ENCODE results near the gene CRMP1. TPM values are rescaled to one million over a fixed set of nuclear protein-coding genes. Genes with fewer than 3 reads are reported as not detected.

Gene CRMP1
- total RNA-seq, 1 experiment from 2014 or later: 106 TPM

DNA sequence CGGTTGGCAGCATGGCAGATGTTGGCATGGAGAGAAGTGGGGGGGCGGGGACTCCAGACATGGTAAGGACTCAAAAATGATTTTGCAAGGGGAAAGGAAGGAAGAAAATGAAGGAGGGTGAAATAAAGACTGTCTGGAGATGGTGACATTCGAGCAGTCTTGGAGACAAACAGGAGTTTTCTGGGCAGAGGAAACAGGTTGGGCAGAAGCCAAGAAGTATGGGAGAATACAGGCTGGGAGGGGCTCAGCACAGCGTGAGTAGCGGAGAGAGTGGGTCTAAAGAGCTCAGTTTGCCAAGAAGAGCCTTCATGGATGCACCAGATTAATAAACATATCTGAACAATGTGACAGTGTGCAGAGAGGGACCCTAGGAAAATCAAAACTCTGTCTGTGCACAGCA, 13.3 kb upstream of the CRMP1 start:
- no peak overlapping the region for H3K4me3 ChIP-seq (ENCODE audit: insufficient read depth, low read depth, low read length)
- DNase-seq: no peak
- no peaks in the 10 kb centered on the region for H3K36me3 ChIP-seq (replicated peaks; ENCODE audit: control insufficient read depth, insufficient read depth, low read length)
- peaks cover 2% of the 10 kb centered on the region for H3K27me3 ChIP-seq (ENCODE audit: control insufficient read depth, insufficient read depth, low read length)

DNA sequence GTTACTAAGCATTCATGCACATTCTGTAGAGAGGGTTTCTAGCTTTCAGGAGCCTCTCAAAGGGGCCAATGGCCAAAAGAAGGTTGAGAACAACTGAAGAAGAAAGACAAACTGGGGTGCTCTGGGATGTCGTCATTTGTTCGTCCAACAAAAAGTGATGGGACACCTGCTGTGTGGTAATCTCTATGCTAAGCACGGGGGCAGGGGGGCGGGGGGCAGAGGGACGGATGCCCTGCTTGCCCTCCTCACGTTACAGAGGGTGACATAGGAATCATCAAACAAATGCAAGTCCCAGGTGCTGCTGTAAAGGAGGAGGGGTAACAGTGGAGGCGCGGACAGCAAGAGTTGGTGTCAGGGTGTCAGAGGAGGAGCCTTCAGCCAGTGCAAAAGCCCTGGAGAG, 12.8 kb upstream of the CRMP1 start:
- peak; percentile 74 for DNase-seq
- Histone ChIP-seq H3K36me3 (replicated peaks; ENCODE audit: control insufficient read depth, insufficient read depth, low read length) (no peaks in the 10 kb centered on the region), H3K27me3 (ENCODE audit: control insufficient read depth, insufficient read depth, low read length) (peaks cover 2% of the 10 kb centered on the region), H3K4me3 (ENCODE audit: insufficient read depth, low read depth, low read length) (no peak overlapping the region)

DNA sequence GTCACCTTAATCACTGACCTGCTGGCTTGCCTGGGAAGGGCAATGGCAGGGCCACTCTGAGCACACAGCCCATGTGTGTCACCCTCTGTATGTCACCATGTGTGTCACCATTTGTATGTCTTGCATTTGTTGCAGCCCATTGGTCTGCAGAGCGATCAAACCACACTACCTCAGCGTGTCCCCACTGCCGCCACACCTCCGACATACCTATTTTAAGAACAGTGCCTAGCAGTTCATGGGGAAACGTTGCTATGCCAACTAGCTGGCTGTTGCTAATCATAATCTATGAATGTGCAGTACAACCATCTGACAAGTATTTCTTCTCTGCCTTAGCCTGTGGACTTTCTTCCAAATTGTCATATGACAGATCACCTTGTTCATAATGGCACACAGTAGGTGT, 8.0 kb upstream of the CRMP1 start:
- no peak overlapping the region for H3K4me3 ChIP-seq (ENCODE audit: insufficient read depth, low read depth, low read length)

DNA sequence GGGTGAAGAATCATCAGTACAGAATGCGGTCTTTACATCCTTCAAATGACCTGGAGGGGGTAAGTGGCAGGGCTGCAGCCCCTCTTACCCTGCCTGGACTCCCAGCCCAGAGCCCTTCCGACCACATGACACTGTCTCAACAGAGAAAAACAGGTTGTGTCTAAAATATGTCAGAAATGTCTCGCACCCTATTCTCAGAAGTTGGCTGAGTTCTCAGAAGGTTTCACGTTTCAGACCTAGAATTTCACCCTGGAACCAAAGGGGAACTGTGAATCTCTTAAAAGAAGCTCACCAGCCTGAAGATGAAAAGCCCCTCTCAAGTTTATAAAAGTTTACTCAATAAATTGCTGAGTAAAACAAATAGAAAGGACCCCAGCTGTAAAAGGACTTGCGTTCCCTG, 7.0 kb upstream of the CRMP1 start:
- Histone ChIP-seq H3K36me3 (replicated peaks; ENCODE audit: control insufficient read depth, insufficient read depth, low read length) (no peaks in the 10 kb centered on the region), H3K27me3 (ENCODE audit: control insufficient read depth, insufficient read depth, low read length) (peaks cover 13% of the 10 kb centered on the region), H3K4me3 (ENCODE audit: insufficient read depth, low read depth, low read length) (no peak overlapping the region)
- no peak for DNase-seq

More for the DNA sequence above, 8.0 kb upstream of the CRMP1 start:
- H3K36me3 ChIP-seq (replicated peaks; ENCODE audit: control insufficient read depth, insufficient read depth, low read length): no peaks in the 10 kb centered on the region
- no peak for DNase-seq
- H3K27me3 ChIP-seq (ENCODE audit: control insufficient read depth, insufficient read depth, low read length): peaks cover 8% of the 10 kb centered on the region

DNA sequence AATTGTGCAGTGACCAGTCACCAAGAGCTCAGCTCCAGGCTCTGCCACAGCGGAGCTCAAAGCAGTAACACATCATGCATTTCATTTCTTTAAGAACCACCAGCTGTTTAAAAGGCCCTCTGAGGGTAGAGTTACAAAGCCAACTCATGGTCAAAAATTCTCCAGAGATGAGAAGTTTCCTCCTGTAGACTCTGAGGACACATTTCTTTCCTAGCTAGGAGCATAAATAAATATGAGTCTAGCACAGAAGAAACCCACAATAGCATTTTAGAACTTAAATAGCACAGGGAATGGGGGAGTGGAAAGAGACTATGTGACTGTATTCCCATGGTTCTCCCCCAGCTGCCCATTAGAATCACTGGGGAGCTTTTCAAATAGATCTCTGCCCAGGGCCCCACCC, 6.5 kb upstream of the CRMP1 start:
- DNase-seq: no peak
- H3K36me3 ChIP-seq (replicated peaks; ENCODE audit: control insufficient read depth, insufficient read depth, low read length): no peaks in the 10 kb centered on the region
- H3K4me3 ChIP-seq (ENCODE audit: insufficient read depth, low read depth, low read length): no peak overlapping the region
- peaks cover 16% of the 10 kb centered on the region for H3K27me3 ChIP-seq (ENCODE audit: control insufficient read depth, insufficient read depth, low read length)

DNA sequence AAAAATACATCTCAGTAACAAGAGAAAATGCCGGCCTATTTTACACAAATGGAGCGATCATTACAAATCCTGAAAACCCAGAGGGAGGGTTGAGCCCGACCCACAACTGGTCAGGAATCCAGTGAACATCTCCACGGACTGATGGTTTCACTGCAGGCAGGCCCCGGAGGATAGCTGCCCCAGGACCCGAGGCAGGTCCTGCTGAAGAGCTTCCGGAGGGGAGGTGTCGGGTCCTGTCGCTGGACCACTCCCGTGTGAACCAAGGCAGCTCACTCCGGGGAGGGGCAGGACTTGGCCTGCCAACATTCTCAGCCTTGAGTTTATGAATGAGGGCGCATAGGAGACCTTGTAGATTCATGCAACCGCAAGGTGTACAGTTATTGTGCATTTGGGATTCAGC, 4.8 kb upstream of the CRMP1 start:
- no peak overlapping the region for H3K4me3 ChIP-seq (ENCODE audit: insufficient read depth, low read depth, low read length)
- peaks cover 26% of the 10 kb centered on the region for H3K27me3 ChIP-seq (ENCODE audit: control insufficient read depth, insufficient read depth, low read length)
- no peaks in the 10 kb centered on the region for H3K36me3 ChIP-seq (replicated peaks; ENCODE audit: control insufficient read depth, insufficient read depth, low read length)
- DNase-seq: no peak

DNA sequence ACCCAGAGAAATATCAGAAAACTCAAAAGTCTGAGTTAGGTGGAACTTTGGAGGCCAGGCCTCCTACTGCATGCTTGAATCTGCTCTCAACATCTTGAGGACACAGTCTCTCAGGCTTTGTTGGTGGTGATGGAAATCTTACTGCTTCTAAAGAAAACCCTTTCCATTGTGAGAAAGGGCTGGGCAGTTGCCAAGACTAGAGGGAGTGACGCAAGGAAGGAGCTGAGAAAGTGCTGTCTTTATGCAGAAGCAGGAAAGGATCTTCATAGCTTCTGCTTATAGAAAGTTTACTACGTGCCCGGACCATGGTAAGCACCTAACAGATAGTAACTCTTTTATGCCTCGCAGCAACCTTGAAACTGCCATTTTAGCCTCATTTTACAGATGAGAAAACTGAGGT, 2.4 kb upstream of the CRMP1 start:
- peaks cover 49% of the 10 kb centered on the region for H3K27me3 ChIP-seq (ENCODE audit: control insufficient read depth, insufficient read depth, low read length)
- H3K4me3 ChIP-seq (ENCODE audit: insufficient read depth, low read depth, low read length): no peak overlapping the region
- H3K36me3 ChIP-seq (replicated peaks; ENCODE audit: control insufficient read depth, insufficient read depth, low read length): no peaks in the 10 kb centered on the region
- no peak for DNase-seq

DNA sequence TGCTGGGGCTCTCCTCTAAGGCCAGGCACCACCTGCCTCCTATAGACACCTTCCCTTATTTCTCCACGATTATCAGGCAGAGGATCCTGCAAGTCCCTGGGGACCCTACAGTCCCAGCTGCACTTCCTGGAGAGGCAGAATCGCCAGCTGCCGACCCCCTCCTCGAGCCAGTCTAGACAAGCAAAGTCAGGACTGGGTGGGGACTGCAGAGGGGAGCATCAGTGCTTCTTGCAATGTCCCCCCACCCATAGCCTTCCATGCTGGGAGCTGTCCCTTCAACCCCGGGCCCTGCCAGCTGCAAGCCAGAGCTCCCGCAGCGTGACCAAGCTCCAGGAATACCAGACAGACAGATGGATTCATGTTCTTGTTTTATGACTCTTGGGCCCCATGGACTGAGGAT, 1.4 kb upstream of the CRMP1 start:
- H3K27me3 ChIP-seq (ENCODE audit: control insufficient read depth, insufficient read depth, low read length): peaks cover 54% of the 10 kb centered on the region
- no peaks in the 10 kb centered on the region for H3K36me3 ChIP-seq (replicated peaks; ENCODE audit: control insufficient read depth, insufficient read depth, low read length)

DNA sequence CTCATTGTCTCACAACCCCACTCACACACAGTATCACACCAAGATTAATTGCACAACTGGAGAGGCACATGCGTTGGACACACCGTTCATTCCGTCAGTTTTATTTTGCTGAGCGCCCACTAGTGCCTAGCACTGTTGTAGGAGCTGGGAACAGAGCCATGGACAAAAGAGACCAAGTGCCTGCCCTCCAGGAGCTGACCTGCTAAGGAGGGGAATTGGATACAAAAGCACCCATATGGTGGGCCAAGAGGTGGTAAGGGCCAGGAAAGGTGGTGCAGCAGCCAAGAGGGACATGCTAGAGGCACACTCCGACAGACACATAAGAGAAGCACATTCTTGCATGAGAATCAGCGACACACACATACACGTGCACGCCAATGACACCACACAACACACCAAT, 705 bp upstream of the CRMP1 start:
- H3K4me3 ChIP-seq (ENCODE audit: insufficient read depth, low read depth, low read length): peak overlapping the region; percentile 31; the same call in 1 of the 2 replicates
- peak; percentile 39 for DNase-seq
- H3K27me3 ChIP-seq (ENCODE audit: control insufficient read depth, insufficient read depth, low read length): peaks cover 57% of the 10 kb centered on the region

More for the DNA sequence above, 1.4 kb upstream of the CRMP1 start:
- DNase-seq: no peak
- no peak overlapping the region for H3K4me3 ChIP-seq (ENCODE audit: insufficient read depth, low read depth, low read length)

DNA sequence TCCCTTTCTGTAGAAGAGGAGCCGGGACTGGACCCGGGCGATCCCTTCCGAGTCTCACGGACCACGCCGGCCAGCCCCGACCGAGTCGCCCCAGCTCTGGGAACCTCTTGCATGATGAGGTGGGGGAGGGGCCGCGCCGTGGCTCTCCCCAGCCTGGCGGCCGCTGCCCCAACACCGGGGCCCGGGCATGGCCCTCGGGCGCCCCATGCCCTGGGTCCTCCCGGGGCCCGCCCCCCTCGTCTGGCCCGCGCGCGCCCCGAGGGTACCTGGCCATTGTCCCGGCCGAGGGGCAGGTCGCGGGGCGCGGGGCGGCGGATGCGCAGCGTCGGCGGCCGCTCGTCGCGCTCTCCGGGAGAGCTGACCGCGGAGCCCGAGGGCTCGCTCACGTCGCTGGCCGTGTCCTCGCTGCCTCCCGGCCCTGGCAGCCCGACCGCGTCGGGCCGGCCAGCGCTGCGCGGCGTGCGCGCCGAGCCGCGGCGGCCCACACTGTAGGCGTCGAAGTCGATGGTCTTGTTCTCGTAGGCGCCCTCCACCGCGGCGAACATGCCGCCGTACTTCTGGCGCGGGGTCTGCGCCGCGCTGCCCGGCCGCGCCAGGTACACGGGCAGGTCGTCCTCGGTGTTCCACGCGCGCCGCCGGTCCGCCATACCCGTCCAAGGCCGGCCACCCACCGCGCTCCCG, 423 bp downstream of the CRMP1 start:
- peaks cover 54% of the 10 kb centered on the region for H3K27me3 ChIP-seq (ENCODE audit: control insufficient read depth, insufficient read depth, low read length)
- no peaks in the 10 kb centered on the region for H3K36me3 ChIP-seq (replicated peaks; ENCODE audit: control insufficient read depth, insufficient read depth, low read length)
- H3K4me3 ChIP-seq (ENCODE audit: insufficient read depth, low read depth, low read length): peak overlapping the region; percentile 30
- peak; percentile 78 for DNase-seq

More for the DNA sequence above, 705 bp upstream of the CRMP1 start:
- no peaks in the 10 kb centered on the region for H3K36me3 ChIP-seq (replicated peaks; ENCODE audit: control insufficient read depth, insufficient read depth, low read length)

DNA sequence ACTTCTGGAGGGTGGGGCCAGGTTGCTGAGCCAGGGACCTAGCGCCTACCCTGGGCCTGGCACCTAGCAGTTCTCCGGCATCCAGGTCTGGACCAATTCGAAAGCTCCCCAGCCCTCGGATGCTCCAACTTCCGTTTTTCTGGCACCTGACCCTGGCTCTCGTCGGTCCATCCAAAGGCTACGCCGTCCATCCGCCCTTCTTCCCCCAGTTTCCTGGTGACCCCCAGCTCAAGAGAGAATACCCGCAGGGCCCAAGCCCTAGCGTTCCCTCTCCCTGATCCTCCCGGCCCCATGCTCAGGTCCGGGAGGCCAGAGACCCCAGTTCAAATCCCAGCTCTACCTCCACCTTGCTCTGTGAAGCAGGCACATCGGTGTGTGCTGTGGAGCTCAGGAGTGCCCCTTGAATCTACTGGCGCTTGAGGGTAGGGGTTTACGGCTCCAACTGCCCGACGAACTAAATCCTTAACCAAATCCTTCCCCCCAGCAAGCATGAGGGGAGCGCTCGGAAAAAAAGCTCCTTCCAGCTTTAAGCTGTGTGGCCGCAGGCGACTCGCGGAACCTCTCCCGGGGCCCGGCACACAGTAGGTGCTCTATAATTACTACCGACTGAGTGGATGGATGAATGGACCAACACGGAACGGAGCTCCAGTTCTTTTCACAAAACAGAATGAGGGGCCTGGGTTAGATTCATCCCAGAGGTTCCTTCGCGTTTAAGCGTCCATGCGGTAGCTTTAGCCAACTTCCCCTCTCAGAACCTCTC, 1.1 kb downstream of the CRMP1 start:
- peaks cover 54% of the 10 kb centered on the region for H3K27me3 ChIP-seq (ENCODE audit: control insufficient read depth, insufficient read depth, low read length)
- no peaks in the 10 kb centered on the region for H3K36me3 ChIP-seq (replicated peaks; ENCODE audit: control insufficient read depth, insufficient read depth, low read length)
- H3K4me3 ChIP-seq (ENCODE audit: insufficient read depth, low read depth, low read length): peak overlapping the region; percentile 30
- DNase-seq: peak; percentile 64

DNA sequence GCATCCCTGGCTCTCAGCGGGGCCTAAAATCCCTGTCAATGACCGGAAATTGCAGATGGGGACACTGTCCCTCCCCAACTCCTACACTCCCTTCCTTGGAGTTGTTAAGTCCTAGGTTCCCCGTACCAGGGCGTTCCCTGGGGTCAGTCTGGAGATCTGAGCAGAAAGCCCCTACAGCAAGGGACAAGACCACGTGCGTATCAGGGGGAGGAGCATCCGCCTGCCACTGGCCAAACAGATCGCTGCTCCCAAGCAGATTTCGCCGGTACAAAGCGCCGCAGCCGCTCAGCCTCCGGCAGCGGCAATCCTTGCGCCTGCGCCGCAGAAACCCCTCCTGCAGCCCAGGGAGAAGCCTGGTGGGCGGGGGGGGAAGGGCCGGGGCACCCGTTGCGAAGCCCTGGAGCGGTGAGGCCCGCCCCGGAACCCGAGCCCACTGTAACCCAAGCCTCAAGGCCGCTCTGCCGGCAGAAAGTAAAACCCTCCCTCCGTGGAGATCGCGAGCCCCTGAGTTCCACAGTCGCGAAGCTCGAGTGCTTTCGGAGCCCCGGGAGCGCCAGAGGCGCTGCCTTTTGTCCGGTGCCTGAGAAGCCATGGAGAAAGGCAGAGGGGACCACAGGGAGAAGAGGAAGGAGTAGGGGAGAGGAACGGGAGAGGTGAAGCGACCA, 2.7 kb downstream of the CRMP1 start:
- DNase-seq: peak; percentile 96
- Histone ChIP-seq H3K27me3 (ENCODE audit: control insufficient read depth, insufficient read depth, low read length) (peaks cover 46% of the 10 kb centered on the region), H3K36me3 (replicated peaks; ENCODE audit: control insufficient read depth, insufficient read depth, low read length) (no peaks in the 10 kb centered on the region), H3K4me3 (ENCODE audit: insufficient read depth, low read depth, low read length) (peak overlapping the region; percentile 58)

DNA sequence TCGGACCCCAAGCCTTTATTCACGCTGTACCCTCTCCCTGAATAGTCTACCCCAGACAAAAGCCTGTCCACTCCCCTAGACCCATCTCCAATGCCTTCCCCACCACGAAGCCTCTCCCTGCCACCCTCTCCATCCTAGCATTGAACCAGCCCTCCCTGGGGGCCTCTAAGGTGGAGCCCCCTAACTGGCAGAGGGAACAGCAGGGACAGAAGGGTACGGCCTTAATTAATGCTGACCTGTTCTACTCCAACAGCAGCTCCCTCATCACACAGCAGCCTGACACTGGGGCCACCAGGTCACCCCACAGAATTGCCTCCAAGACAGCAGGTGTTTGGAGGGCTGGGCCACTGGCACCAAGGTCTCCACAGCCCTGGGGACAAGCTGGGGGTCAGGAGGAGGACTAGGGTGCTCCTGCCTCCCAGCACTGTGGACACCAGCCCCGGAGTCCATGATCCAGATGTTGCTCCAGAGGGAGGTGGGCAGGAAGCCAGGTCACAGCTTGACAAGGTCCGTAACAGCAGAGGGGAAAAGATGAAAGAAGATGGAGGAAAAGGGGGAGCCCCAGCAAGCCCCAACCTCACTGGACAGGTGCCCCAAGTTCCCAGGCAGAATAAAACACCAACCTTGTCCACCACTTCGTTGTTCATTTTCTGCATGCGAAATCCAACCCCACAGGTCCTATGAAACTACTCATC, 3.7 kb downstream of the CRMP1 start:
- Histone ChIP-seq H3K27me3 (ENCODE audit: control insufficient read depth, insufficient read depth, low read length) (peaks cover 41% of the 10 kb centered on the region), H3K36me3 (replicated peaks; ENCODE audit: control insufficient read depth, insufficient read depth, low read length) (no peaks in the 10 kb centered on the region), H3K4me3 (ENCODE audit: insufficient read depth, low read depth, low read length) (peak overlapping the region; percentile 81)
- peak; percentile 49 for DNase-seq

DNA sequence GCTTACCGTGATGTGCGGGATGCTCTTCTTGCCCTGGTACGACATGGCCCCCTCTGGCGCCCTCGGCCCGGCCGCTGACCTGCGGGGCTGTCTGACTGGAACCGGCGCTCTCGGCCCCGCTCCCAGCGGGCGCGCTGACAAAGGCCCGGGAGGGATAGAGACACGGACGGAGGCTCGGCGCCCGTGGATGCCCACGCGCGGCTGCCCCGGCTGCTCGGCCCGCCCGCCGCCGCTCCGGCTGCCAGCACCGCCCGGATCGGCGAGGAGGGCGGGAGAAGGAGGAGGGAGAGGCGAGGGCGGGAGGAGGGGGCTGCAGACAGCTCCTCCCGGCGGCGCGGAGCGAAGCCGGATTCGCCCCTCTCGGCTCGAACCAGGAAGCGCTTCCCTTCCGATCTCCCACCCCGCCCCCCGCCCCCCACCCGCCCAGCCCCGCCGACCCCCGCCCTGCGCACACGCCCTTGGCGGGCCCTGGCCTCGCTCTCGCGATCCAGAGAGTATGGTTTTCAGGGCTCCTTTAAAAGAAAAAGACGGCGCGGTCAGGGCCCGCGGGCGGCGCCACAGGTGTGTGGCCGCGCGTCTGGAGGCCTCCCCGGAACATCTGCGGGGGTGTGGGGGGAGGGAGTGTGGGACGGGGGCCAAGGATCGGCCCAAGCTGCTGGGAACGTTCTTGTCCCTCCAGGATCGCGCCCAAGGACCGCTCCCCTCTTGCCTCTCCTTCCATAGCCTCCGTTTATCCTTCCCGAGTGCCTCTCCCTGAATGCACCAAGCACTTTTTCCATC, 4.5 kb downstream of the CRMP1 start:
- Histone ChIP-seq H3K4me3 (ENCODE audit: insufficient read depth, low read depth, low read length) (peak overlapping the region; percentile 81), H3K27me3 (ENCODE audit: control insufficient read depth, insufficient read depth, low read length) (peaks cover 34% of the 10 kb centered on the region), H3K36me3 (replicated peaks; ENCODE audit: control insufficient read depth, insufficient read depth, low read length) (no peaks in the 10 kb centered on the region)
- DNase-seq: peak; percentile 96

Measured in H7 (cell line).